LNCaP clone FGC (cell line): Measurements from ENCODE around the gene PRDM11.
A peak's percentile ranks its signal among the peaks of the same experiment; 100 is the strongest.

Experiments used
- DNase-seq: peaks from one replicate; pipeline ENCODE4 v3.0.0-alpha.2; 2011; ENCODE audit warnings: low read depth
- H3K4me3 ChIP-seq: 2 replicates; pipeline ENCODE4 v1.5.1; 2011; ENCODE audit warnings: mild to moderate bottlenecking, low read depth, low read length, control low read depth
- TF ChIP-seq, protein P1 (sequence below): IDR thresholded peaks from 2 replicates; pipeline ENCODE4 v1.5.1; 2012; ENCODE audit warnings: mild to moderate bottlenecking; ENCODE audit not compliant: control insufficient read depth, insufficient read depth; ENCODE audit errors: extremely low read depth

The PRDM11 gene

DNA sequence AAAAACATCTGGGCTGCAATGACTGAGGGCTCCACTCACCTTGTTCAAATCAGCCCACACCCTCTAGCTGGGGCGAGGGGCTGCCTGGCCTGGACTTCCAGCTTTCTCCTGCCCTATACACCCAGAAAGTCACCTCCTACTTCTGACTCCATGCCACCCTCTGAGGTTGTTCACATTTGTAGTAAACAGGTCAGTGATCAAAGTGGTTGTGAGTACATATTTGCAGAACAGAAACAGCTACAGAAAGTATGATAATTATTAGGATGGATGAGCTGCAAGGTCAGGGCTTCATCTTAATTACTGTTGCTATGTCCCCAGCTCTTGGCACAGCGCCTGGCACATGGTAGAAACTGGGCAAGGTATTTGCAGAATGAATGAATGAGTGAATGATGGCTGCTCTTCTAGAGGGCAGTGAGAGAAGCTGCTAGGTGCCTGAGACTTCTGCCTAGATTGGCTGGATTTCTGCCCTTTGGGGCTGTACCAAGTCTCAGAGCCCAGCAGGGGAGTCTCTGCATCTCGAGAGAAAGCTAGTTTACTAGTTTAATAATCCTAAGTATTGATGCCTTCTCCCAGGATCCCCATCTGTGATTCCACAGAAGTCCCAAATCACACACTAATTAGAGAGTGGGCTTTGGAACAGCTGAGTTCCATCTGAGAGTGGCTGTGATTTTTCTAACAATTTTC, 103.7 kb downstream of the PRDM11 start:
- DNase-seq = no peak
- TF ChIP-seq, protein P1, sequence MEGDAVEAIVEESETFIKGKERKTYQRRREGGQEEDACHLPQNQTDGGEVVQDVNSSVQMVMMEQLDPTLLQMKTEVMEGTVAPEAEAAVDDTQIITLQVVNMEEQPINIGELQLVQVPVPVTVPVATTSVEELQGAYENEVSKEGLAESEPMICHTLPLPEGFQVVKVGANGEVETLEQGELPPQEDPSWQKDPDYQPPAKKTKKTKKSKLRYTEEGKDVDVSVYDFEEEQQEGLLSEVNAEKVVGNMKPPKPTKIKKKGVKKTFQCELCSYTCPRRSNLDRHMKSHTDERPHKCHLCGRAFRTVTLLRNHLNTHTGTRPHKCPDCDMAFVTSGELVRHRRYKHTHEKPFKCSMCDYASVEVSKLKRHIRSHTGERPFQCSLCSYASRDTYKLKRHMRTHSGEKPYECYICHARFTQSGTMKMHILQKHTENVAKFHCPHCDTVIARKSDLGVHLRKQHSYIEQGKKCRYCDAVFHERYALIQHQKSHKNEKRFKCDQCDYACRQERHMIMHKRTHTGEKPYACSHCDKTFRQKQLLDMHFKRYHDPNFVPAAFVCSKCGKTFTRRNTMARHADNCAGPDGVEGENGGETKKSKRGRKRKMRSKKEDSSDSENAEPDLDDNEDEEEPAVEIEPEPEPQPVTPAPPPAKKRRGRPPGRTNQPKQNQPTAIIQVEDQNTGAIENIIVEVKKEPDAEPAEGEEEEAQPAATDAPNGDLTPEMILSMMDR = no peak

DNA sequence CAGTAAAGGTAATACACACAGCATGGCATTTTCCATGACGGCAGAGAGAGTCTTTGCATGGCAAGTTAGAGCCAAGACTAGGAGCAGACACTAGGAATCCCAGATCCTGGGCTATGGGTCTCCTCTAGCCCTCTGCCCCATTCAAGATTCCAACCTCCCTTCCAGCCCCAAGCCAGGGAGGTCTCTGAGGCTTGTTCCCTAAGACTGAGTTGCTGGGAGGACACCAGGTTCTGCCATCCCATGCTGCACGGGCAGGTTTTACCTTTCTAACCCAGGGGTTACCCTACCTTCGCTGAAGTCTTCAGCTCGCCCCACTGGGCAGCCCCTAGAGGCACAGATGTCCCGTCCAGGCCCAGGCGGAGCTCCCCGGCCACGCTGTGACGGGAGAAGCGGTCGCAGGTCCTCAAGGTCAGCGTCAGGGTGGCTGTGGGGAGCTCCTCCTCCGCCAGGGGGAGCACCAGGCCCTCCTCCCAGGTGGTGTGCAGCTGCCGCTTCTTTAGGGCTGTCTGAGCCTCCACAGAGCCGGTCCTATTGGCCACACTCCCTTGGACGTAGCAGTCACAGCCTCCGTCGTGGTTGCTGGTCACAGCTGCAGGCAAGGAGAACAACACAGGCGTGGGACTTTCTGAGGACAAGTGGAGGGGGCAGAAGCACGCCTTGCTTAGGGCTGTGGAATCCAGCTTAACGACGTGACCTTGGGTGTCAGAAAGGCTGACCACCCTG, 105.9 kb downstream of the PRDM11 start:
- DNase-seq = peak; percentile 17
- TF ChIP-seq, protein P1 = peak; percentile 79
- no peak overlapping the region for H3K4me3 ChIP-seq

More for the DNA sequence above, 103.7 kb downstream of the PRDM11 start:
- no peak overlapping the region for H3K4me3 ChIP-seq

DNA sequence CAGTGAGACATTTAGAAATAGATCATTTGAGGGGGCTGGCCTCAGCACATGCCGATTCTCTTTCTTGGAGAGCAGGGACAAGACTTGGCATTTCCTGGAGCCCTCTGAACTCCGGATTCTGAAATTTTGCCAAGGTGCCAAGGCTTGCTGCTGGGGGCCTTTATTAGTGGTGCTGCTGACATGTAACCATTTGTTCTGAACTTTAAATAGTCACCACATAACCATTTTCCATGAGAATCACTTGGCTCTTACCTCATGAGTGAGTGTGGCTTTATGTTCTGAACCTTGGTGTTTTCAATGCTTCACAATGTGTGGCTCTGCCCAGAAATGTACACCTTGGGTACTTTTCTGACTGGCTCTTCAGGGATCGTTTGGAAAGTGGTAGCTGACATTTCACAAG, 106.4 kb downstream of the PRDM11 start:
- no peak overlapping the region for H3K4me3 ChIP-seq
- TF ChIP-seq, protein P1 = no peak
- no peak for DNase-seq

DNA sequence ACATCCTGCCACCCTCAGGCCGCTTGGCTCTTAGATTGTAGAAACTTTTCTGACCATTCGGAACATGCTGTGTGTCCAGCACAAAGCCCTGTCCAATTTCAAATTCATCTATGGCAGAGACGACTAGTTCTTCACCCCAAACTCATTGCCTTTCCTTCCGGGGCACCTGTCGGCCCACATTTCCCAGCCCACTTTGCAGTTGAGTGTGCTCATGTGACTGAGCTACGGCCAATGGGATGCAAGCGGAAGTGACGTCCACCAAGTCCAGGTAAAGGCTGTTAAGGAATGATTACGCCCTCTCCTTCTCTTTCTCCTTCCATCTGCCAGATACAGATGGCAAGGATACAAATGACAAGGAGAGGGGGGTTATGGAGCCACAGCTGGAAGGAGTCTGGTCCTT, 107.2 kb downstream of the PRDM11 start:
- TF ChIP-seq, protein P1 = no peak

DNA sequence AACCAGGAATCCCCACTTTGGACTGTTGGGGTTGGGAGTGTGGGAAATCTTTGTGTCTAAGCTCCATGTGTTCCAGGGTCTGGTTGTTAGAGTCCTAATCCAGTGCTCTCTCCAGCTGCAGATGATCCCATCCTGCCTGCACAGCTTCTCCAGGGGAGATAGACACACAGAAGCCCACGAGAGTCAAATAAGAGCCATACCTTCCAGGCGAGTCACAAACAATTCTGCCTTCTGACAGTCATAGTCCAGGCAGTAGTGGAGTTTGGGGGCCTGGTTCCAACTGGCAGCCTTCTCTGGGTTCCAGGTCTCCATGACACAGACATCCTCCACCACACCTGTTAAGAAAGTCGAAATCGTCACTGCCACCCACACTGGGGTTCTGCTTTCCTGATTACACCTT, 107.6 kb downstream of the PRDM11 start:
- no peak for DNase-seq
- TF ChIP-seq, protein P1 = no peak
- no peak overlapping the region for H3K4me3 ChIP-seq

More for the DNA sequence above, 107.2 kb downstream of the PRDM11 start:
- no peak for DNase-seq
- no peak overlapping the region for H3K4me3 ChIP-seq

DNA sequence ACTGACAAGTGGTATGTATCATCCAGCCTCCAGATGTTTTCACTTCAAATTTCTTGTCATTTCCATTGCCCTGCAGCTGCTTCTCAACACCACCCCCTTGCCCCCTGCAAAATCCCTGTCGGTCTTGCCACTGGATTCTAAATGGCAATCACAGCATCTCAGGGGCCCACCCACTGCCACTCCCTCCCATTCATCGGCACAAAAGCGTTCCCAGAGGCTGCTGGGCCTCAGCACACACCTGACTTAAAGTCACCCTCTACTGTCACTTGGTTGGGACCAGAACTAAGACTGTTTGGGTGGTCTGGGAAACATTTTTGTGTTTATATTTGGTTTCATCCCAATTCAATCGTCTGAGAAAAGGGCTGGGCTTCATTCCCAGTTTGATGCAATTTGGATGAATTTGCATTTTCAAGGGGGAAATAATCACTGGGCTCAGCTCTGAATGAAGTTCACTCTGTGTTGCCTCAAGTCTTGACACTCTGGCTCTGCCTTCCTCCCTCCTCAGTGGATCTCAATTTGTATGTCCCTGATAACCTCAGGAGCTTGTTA, 112.6 kb downstream of the PRDM11 start:
- DNase-seq = no peak
- H3K4me3 ChIP-seq = no peak overlapping the region
- TF ChIP-seq, protein P1 = no peak
